ENCODE measurements around the gene ACE. TPM values are rescaled to one million over a fixed set of nuclear protein-coding genes. Genes with fewer than 3 reads are reported as not detected.

ACE gene
- 4.8 and 5.4 TPM in 2 replicates for total RNA-seq (2021)
- long read RNA-seq, partial matches to known transcripts, result 2 of 3 reads
- long read RNA-seq, other reads (novel, unspliced or antisense), result 0 of 3 reads

- Histone ChIP-seq H3K9me3 (ENCODE audit: control insufficient read depth, low read depth, low read length) (no peaks in the 10 kb centered on the region), H3K4ac (ENCODE audit: low read depth, low read length) (no peak within 1 kb of the TSS), H2BK20ac (ENCODE audit: low read depth, low read length, poor library complexity, severe bottlenecking) (no peak within 1 kb of the TSS), H3K79me2 (ENCODE audit: insufficient read depth, low read length) (no peaks in the 10 kb centered on the region), H4K5ac (ENCODE audit: insufficient read length, low read depth, low read length) (no peak within 1 kb of the TSS), H2AK5ac (ENCODE audit: insufficient read length, low read length) (no peak within 1 kb of the TSS), H4K91ac (ENCODE audit: insufficient read length, low read depth, low read length) (no peak within 1 kb of the TSS), H4K8ac (replicated peaks; ENCODE audit: insufficient read length, low read depth, low read length) (no peak within 1 kb of the TSS), H2BK12ac (ENCODE audit: insufficient read length, low read depth, low read length) (no peak within 1 kb of the TSS), H3K23ac (ENCODE audit: insufficient read length, low read depth, low read length) (no peak within 1 kb of the TSS), H3K79me1 (ENCODE audit: insufficient read depth, low read depth, low read length, poor library complexity, severe bottlenecking) (no peaks in the 10 kb centered on the region), H3K9ac (ENCODE audit: extremely low read depth, insufficient read length, low read length) (no peak within 1 kb of the TSS), H3K18ac (ENCODE audit: insufficient read length, low read depth, low read length) (peak within 1 kb of the TSS; percentile 27), H3K23me2 (ENCODE audit: insufficient read length, low read depth, low read length, poor library complexity, severe bottlenecking) (peaks cover 13% of the 10 kb centered on the region), H3K56ac (ENCODE audit: insufficient read length, low read depth, low read length) (no peak within 1 kb of the TSS), H4K20me1 (ENCODE audit: control insufficient read depth, insufficient read depth, insufficient read length) (no peaks in the 10 kb centered on the region), H3T11ph (ENCODE audit: low read length) (no peak within 1 kb of the TSS), H2BK15ac (ENCODE audit: low read depth, low read length) (no peak within 1 kb of the TSS), H3K27me3 (ENCODE audit: insufficient read depth, low read length) (no peaks in the 10 kb centered on the region; the same call in 1 of the 2 replicates), H3K4me2 (ENCODE audit: insufficient read depth, insufficient read length, low read length) (peak within 1 kb of the TSS; percentile 63), H2BK120ac (ENCODE audit: low read depth, low read length, poor library complexity, severe bottlenecking) (no peak within 1 kb of the TSS), H2BK5ac (ENCODE audit: insufficient read length, low read length) (no peak within 1 kb of the TSS), H2AFZ (ENCODE audit: low read length) (no peak within 1 kb of the TSS), H3K4me1 (ENCODE audit: insufficient read depth, low read length) (no peaks in the 10 kb centered on the region; the same call in 1 of the 2 replicates), H3K27ac (ENCODE audit: insufficient read length, low read depth, low read length) (no peak within 1 kb of the TSS), H3K14ac (ENCODE audit: insufficient read depth, low read length) (no peak within 1 kb of the TSS)
- Mint-ChIP-seq H3K4me1 (peaks cover 19 to 30% of the 10 kb centered on the region in 2 experiments), H3K36me3 (ENCODE audit: insufficient read depth in 1 of 3, low read depth in 3 of 3) (no peaks in the 10 kb centered on the region), H3K27ac (peak within 1 kb of the TSS in 1 of 3 experiments; percentile 29; a peak in 2 of 7 replicates), H3K4me3 (peak within 1 kb of the TSS; percentile 72 to 90), H3K27me3 (ENCODE audit: low read depth) (peaks cover 45% of the 10 kb centered on the region), H3K9me3 (no peaks in the 10 kb centered on the region)
- DNase-seq, result peak; percentile 91
- no CpG with 5 or more reads among the region's 78 CpGs for WGBS (ENCODE audit: extremely low coverage, insufficient read length, low lambda C conversion rate)
- TF ChIP-seq CTCF (conservative IDR thresholded peaks at IDR 0.05), result no peak
Observed at GRCh38 chr17:63476854-63477479, at the start of gene ACE. TSS of gene ACE (plus strand) at chr17:63477061. CDS start at chr17:63477095, 34 bp downstream.

Data from H9 (cell line).